GM18520 (cell line): ENCODE results near the gene THSD4.
"Not testable (repeated sequence)": the region's sequence is repeated elsewhere in the genome, so short reads cannot be mapped to it uniquely, and the experiment has no call there.

ENCODE experiments used
- ATAC-seq: cut with Tn5 transposase; IDR thresholded peaks from one replicate; pipeline ENCODE4 v1.9.1; 2021; ENCODE audit not compliant: unreplicated experiment

THSD4 gene

GRCh38 chr15:71409541-71409940 lies 294.3 kb downstream of the THSD4 start:
- ATAC-seq = no peak

- ATAC-seq = no peak
Measured at GRCh38 chr15:71410347-71410746, 295.1 kb downstream of the THSD4 start.

- ATAC-seq = no peak
Measured at GRCh38 chr15:71411538-71412482, 296.5 kb downstream of the THSD4 start.

- no peak for ATAC-seq
Measured at GRCh38 chr15:71413419-71413818, 298.1 kb downstream of the THSD4 start.

- ATAC-seq = no peak
Measured at GRCh38 chr15:71414853-71415252, 299.6 kb downstream of the THSD4 start.

GRCh38 chr15:71422530-71423259 lies 307.4 kb downstream of the THSD4 start:
- ATAC-seq = no peak

GRCh38 chr15:71424765-71425164 lies 309.5 kb downstream of the THSD4 start:
- ATAC-seq = no peak

GRCh38 chr15:71425388-71425787 lies 310.1 kb downstream of the THSD4 start:
- ATAC-seq = no peak

- no peak for ATAC-seq
Measured at GRCh38 chr15:71426792-71427191, 311.5 kb downstream of the THSD4 start.

- no peak for ATAC-seq
Measured at GRCh38 chr15:71430782-71431181, 315.5 kb downstream of the THSD4 start.

GRCh38 chr15:71431343-71432336 lies 316.4 kb downstream of the THSD4 start:
- ATAC-seq = no peak

GRCh38 chr15:71433402-71433801 lies 318.1 kb downstream of the THSD4 start:
- no peak for ATAC-seq

GRCh38 chr15:71434774-71435173 lies 319.5 kb downstream of the THSD4 start:
- no peak for ATAC-seq

- ATAC-seq = no peak
Measured at GRCh38 chr15:71435552-71435951, 320.3 kb downstream of the THSD4 start.

GRCh38 chr15:71436854-71437253 lies 321.6 kb downstream of the THSD4 start:
- no peak for ATAC-seq

- ATAC-seq = no peak
Measured at GRCh38 chr15:71437404-71437803, 322.1 kb downstream of the THSD4 start.

GRCh38 chr15:71437919-71438318 lies 322.6 kb downstream of the THSD4 start:
- ATAC-seq = no peak

- ATAC-seq = not testable (repeated sequence)
Measured at GRCh38 chr15:71439478-71439877, 324.2 kb downstream of the THSD4 start.

- no peak for ATAC-seq
Measured at GRCh38 chr15:71440489-71441110, 325.3 kb downstream of the THSD4 start.

- no peak for ATAC-seq
Measured at GRCh38 chr15:71443538-71443937, 328.3 kb downstream of the THSD4 start.
